Non-pigmented ciliary epithelial cell (primary cell): ENCODE measurements around the gene GALK2.
"Not testable (repeated sequence)": the region's sequence is repeated elsewhere in the genome, so short reads cannot be mapped to it uniquely, and the experiment has no call there.

Experiments used
- DNase-seq: peaks from one replicate; pipeline ENCODE4 v3.0.0-alpha.2; 2010; ENCODE audit warnings: low read depth

The GALK2 gene

GRCh38 chr15:49339656-49340055 lies 169.6 kb downstream of the GALK2 start:
- DNase-seq = no peak

GRCh38 chr15:49343546-49343945 lies 173.5 kb downstream of the GALK2 start:
- DNase-seq = no peak

- not testable (repeated sequence) for DNase-seq
Observed at GRCh38 chr15:49354439-49354838, 184.4 kb downstream of the GALK2 start.

- no peak for DNase-seq
Observed at GRCh38 chr15:49361370-49361769, 191.3 kb downstream of the GALK2 start.

GRCh38 chr15:49366496-49366895 lies 196.4 kb downstream of the GALK2 start:
- no peak for DNase-seq

- DNase-seq = no peak
Observed at GRCh38 chr15:49370782-49371181, 200.7 kb downstream of the GALK2 start.

GRCh38 chr15:49372366-49372765 lies 202.3 kb downstream of the GALK2 start:
- DNase-seq = no peak

GRCh38 chr15:49379996-49380395 lies 209.9 kb downstream of the GALK2 start:
- no peak for DNase-seq

- no peak for DNase-seq
Observed at GRCh38 chr15:49380912-49381311, 210.9 kb downstream of the GALK2 start.
